ENCODE measurements around the gene FZD2. TPM values are rescaled to one million over a fixed set of nuclear protein-coding genes. Genes with fewer than 3 reads are reported as not detected.

The FZD2 gene
- total and polyA plus RNA-seq, 9 of the 15 experiments (the other 6 are each of a cell fraction or from before 2014, with no cell fraction given): 0.03 to 4.5 (median 1.1) TPM; not detected in 1

- ChIA-PET CTCF (ENCODE audit: low intra/inter-chr PET ratio) (no interaction called here), POLR2A (interaction anchor here (0.6 to 1.2 kb wide), 4 partner anchors 49 to 272 kb away, joined by 3 to 4 read pairs (median 3); no protein-coding TSS in a partner anchor)
- DNase-seq (ENCODE audit: extremely low read depth in 1 of 4, low spot score in 3 of 4) (no peak), FAIRE-seq (peak; percentile 37), ATAC-seq (no peak)
- no peak overlapping the region for H2AFZ ChIP-seq (ENCODE audit: low read depth, low read length)
- no peaks in the 10 kb centered on the region for H4K20me1 ChIP-seq (replicated peaks; ENCODE audit: control insufficient read depth, insufficient read depth, low read length)
- no peak overlapping the region for H3K4me2 ChIP-seq (ENCODE audit: insufficient read depth, low read length)
- no peaks in the 10 kb centered on the region for H3K27me3 ChIP-seq (ENCODE audit: control insufficient read depth in 2 of 2, insufficient read depth in 2 of 2, low read length in 2 of 2)
- no peak overlapping the region for H3K27ac ChIP-seq (ENCODE audit: extremely low read depth, low read depth, low read length)
- no peaks in the 10 kb centered on the region for H3K36me3 ChIP-seq (ENCODE audit: control insufficient read depth, insufficient read depth, low read length)
- no peak overlapping the region for H3K4me3 ChIP-seq
- H3K9me1 ChIP-seq (ENCODE audit: control insufficient read depth, insufficient read depth, low read length): no peaks in the 10 kb centered on the region
- BruUV-seq (replicated peaks): no TSS peak
- H3K9ac ChIP-seq (ENCODE audit: insufficient read depth in 1 of 2, low read depth in 2 of 2, low read length in 2 of 2): peak overlapping the region in 1 of 2 experiments; percentile 19; a peak in 1 of 4 replicates
- 10% methylated on average over 3 of the region's 3 CpGs for WGBS (ENCODE audit: insufficient coverage, low coverage, missing lambda C conversion rate)
- in situ Hi-C loops (cut with MboI): no loop called here
- peaks cover 5% of the 10 kb centered on the region for H3K9me3 ChIP-seq (replicated peaks; ENCODE audit: control insufficient read depth, insufficient read depth, low read depth, low read length)
- no peaks in the 10 kb centered on the region for H3K79me2 ChIP-seq (ENCODE audit: control insufficient read depth, insufficient read depth, low read length)
- peaks cover 17 to 31% of the 10 kb centered on the region in 2 experiments; a peak in 4 of 5 replicates for H3K4me1 ChIP-seq (replicated peaks in 1 of 2; ENCODE audit: control insufficient read depth in 2 of 2, insufficient read depth in 2 of 2, low read length in 2 of 2)
- intact Hi-C loops (cut with micrococcal nuclease): no loop called here
- TF ChIP-seq HDAC3 (IDR thresholded peaks at IDR 0.05; ENCODE audit: borderline replicate concordance, partially characterized antibody) (no peak), CHD4 (IDR thresholded peaks at IDR 0.05; ENCODE audit: insufficient read depth, insufficient replicate concordance, low read depth, low read length, poor library complexity, severe bottlenecking) (no peak), ZFP91 (CRISPR knock-in tag; IDR thresholded peaks at IDR 0.05) (no peak), KLF6 (CRISPR knock-in tag; IDR thresholded peaks at IDR 0.05; ENCODE audit: borderline replicate concordance) (no peak), TAF7 (tag; IDR thresholded peaks at IDR 0.05) (no peak), NR4A1 (CRISPR knock-in tag; IDR thresholded peaks at IDR 0.05) (no peak), NR4A1 (tag; IDR thresholded peaks at IDR 0.05) (no peak), DNMT1 (IDR thresholded peaks at IDR 0.05) (no peak), KAT8 (IDR thresholded peaks at IDR 0.05; ENCODE audit: low read depth) (no peak), GTF2A2 (tag; IDR thresholded peaks at IDR 0.05) (no peak), MCM5 (IDR thresholded peaks at IDR 0.05; ENCODE audit: low read depth) (no peak), BRF1 (IDR thresholded peaks at IDR 0.05; ENCODE audit: borderline replicate concordance, extremely low read depth, insufficient read length) (no peak), GTF2F1 (IDR thresholded peaks at IDR 0.05; ENCODE audit: low read depth, low read length) (no peak), YBX1 (IDR thresholded peaks at IDR 0.05) (no peak)
- TF ChIP-seq, protein P1, sequence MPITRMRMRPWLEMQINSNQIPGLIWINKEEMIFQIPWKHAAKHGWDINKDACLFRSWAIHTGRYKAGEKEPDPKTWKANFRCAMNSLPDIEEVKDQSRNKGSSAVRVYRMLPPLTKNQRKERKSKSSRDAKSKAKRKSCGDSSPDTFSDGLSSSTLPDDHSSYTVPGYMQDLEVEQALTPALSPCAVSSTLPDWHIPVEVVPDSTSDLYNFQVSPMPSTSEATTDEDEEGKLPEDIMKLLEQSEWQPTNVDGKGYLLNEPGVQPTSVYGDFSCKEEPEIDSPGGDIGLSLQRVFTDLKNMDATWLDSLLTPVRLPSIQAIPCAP (CRISPR knock-in tag; IDR thresholded peaks at IDR 0.05; ENCODE audit: borderline replicate concordance): no peak
Observed at GRCh38 chr17:44561237-44561623, 3.9 kb downstream of the FZD2 start.

Data from K562 (cell line).